GM10266 (cell line): Measurements from ENCODE around the gene PLXNB1.

Source experiments
- DNase-seq: peaks from one replicate; pipeline ENCODE4 v3.0.0; 2012; ENCODE audit errors: extremely low spot score
- TF ChIP-seq, protein P1 (sequence below): IDR thresholded peaks from 2 replicates; pipeline ENCODE4 v1.5.1; 2012; ENCODE audit warnings: mild to moderate bottlenecking, low read depth; ENCODE audit not compliant: control insufficient read depth, insufficient read depth; ENCODE audit errors: missing control alignments

PLXNB1 gene

DNA sequence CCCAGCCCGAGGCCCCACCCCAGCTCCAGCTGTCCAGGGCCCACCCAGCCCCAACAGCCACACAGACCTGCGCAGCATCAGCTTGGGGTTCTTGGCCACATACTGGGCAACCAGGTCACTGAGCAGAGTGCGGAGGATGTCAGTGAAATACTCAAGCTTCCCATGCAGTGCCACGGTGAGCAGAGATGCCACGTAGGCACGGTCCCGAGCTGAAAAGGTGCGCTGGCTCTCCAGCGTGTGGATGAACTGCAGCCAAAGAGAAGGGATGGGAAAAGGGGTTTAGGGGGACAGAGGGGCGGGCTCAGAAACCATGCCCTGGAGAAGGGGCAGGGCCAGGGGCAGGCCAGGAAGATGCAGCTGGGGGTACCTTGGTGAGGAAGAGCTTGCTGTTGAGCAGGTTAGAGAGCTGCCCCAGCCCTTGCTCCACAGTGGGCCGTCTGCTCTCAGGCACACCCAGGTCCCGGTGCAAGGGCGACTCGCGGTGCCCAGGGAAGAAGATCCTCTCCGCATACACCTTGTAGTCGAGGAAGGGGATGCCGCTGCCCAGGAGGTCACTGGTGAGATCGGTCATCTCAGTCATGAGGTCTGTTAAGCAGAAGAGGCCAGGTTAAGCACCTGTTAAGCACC, 17.4 kb downstream of the PLXNB1 start:
- DNase-seq = no peak
- TF ChIP-seq, protein P1, sequence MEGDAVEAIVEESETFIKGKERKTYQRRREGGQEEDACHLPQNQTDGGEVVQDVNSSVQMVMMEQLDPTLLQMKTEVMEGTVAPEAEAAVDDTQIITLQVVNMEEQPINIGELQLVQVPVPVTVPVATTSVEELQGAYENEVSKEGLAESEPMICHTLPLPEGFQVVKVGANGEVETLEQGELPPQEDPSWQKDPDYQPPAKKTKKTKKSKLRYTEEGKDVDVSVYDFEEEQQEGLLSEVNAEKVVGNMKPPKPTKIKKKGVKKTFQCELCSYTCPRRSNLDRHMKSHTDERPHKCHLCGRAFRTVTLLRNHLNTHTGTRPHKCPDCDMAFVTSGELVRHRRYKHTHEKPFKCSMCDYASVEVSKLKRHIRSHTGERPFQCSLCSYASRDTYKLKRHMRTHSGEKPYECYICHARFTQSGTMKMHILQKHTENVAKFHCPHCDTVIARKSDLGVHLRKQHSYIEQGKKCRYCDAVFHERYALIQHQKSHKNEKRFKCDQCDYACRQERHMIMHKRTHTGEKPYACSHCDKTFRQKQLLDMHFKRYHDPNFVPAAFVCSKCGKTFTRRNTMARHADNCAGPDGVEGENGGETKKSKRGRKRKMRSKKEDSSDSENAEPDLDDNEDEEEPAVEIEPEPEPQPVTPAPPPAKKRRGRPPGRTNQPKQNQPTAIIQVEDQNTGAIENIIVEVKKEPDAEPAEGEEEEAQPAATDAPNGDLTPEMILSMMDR = no peak

DNA sequence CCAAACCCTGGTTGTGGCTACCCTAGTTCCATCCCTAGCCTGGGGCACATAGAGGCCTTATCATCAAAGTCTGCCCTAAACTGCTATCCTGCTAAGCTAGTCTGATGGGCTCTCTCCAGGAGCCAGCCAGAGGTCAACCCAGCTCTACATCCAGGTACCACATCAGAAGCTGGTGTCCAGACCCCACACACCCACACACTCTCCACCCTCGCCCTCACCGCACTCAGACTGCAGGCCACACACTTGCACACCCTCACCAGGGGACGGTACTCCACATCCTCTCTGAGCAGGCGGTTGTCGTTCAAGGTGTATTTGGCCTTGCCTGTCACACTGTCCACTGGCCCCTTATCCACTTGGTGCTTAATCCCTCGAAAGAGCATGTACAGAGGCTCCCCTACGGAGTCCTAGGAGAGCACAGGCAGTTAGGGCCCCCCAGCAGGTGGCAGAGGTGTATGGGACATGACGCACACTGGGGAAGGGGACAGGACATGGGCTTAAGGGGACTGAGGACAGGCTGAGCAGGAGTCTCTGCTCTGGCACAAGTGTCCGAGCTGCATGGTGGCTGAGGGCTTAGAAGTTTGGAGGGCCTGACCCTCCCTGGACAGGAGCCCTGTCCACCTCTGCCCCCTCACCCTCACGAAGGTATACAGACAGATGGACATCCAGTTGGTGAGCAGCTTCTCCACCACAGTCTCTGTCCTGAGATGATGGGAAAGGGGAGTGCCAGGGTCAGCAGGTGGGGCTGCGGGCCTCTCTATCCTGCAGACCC, 18.1 kb downstream of the PLXNB1 start:
- TF ChIP-seq, protein P1 = no peak
- DNase-seq = no peak

DNA sequence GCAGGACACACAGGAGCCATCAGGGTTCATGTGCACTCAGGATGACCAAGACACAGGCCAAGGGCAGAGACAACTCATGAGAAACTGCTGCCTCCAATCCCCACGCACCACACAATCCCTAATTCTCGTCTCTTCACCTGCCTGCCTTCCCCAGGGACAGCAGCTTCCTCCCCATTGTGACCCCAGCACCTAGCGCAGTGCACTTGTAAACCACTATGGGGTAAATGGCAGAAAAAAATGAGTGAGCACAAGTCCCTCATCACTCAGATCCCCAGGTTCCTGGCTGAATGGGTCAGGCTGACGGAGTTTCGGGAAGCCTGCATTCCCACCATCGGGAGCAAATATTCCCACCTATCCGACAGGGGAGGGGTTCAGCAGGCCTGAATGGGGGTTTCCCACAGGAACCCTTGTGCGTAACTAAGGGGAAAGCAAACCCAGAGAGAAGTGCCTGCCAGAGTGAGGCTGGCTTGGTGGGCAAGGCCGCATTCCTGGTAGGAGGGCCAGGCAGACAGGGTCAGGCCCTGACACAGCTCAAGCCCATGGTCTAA, 18.8 kb downstream of the PLXNB1 start:
- TF ChIP-seq, protein P1 = no peak
- DNase-seq = no peak

DNA sequence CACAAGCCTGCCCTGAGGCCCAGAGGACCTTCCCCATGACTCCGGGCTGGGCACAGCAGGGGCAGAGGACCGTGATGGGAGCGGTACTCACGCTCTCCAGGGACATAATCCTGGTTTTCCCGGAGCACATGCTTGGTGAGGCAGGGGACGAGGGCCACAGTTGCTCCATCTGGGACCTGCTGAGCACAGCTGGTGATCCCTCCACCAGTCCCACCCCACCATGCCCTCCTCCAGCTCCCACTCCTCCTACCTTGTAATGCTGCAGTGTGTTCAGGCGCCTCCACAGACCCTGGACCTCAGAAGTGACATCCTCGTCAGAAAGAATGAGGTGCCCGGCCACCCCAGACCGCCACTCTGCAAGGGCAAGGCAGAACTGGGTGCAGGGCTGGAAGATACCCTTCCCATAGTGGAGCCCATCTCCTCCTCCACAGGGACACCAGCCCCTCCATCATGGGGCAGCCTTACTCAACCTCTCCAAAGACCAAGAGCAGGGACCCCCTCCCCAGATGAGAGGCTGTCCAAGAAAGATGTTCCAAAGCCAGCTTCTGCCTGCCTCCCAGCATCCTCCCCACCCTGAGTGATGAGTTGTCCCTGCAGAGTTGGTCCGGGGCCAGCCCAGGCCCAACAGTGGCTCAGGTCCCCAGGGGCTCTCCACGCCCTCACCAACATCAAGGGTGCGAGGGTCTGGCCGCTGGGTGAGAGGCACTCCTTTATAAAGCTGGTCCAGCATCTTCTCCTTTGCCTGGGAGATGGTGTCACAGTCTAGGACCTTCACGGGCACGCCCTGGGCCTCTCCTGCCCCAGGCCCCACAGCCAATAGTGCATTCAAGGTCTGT, 19.5 kb downstream of the PLXNB1 start:
- DNase-seq = no peak
- TF ChIP-seq, protein P1 = no peak

DNA sequence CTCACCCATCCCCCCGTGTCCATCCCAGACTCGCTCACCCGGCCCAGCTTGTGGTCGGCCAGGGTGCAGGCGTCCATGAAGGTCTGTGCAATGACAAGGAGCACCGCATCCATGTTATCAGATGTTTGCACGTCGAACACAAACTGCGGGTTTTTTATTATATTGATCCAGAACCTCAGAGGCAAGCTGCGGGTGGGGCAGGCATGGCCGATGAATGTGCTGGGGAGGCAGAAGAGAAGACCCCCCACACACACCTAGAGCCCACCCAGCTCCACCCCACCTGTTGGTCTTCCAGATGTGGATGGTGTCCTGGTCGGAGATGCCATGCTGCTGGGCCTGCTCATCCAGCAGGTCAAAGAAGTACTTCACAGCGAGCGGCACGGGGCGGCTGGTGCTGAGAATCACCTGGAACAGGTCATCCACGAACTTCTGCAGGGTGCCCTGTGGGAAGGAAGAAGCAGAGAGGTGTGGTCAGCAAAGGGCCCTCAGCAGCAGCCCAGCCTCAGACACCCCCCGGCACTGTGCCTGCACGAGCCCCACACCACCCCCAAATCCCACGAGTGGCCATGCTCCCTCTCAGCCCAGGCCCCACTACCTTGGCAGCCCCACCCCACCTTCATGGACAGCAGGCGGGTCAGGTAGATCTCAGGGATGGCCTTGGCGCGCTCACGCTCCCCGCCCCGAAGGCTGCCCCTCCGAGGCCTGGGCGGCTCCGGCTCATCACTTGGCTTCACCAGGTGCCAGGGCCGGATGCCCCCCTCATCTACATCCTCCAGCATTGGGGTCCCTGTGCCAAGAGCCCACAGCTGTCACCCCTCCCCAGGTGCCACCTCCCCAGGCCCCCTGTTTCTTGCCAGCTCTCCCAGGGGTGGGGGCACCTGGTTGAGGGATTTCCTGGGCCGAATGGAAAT, 20.3 kb downstream of the PLXNB1 start:
- DNase-seq = peak; percentile 5
- TF ChIP-seq, protein P1 = no peak

DNA sequence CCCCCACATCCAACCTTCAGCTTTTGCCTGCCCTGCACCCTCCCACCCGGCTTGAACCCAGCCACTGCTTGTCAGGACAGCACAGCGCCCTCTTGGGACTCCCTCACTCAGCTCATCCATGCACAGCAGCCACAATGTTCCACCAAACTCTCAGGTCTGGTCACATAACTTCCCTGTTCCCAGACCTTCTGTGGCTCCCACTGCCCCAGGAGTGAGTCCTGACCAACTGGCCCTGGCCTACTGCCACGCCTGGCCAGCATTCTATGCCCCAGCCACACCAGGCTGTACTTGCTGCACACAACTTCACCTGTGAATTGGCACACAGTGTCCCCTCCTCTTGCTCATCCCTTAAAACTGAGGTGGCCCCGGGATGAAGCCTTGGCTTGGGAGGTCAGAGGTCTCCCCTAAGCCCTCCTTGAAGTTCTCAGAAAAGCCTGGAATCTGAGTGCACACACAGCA, 21.0 kb downstream of the PLXNB1 start:
- TF ChIP-seq, protein P1 = peak; percentile 27
- DNase-seq = peak; percentile 30
